HG03521 (cell line): Measurements from ENCODE around the gene SLAMF1.
"Not testable (repeated sequence)": the region's sequence is repeated elsewhere in the genome, so short reads cannot be mapped to it uniquely, and the experiment has no call there.

Experiments used
- ATAC-seq: cut with Tn5 transposase; IDR thresholded peaks from one replicate; pipeline ENCODE4 v1.9.1; 2021; ENCODE audit warnings: mild to moderate bottlenecking, moderate library complexity; ENCODE audit not compliant: unreplicated experiment

Gene SLAMF1

DNA sequence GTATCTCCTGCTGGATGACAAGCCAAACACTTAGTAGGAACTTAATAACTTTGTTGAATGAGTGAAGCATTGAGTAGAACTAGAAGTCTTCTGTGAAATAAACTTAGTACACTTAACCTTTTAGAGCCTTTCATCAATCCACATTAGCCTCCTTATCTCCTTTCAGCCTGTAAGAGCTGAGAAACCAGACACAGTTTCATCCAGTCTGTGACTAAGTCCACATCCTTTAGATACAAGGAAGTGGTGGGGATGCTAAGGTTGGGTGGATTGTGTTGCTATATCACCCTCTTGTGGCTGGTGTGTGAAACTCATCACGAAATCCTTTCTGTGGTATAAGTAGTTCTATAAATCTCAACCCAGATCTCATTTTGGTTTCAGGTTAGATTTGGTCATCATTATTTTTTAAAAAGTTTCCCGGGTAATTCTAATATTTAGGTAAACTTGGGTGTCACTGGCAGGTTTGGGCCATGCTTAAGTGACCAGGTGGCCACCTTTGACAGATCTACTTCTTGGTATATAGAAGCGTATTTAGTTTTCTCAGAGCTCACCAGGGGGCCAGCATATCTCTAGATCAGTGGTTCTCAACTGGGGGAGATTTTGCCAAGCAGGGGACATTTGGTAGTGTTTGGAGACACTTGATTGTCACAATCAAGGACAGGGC, 39.7 kb downstream of the SLAMF1 start:
- peak; percentile 61 for ATAC-seq

DNA sequence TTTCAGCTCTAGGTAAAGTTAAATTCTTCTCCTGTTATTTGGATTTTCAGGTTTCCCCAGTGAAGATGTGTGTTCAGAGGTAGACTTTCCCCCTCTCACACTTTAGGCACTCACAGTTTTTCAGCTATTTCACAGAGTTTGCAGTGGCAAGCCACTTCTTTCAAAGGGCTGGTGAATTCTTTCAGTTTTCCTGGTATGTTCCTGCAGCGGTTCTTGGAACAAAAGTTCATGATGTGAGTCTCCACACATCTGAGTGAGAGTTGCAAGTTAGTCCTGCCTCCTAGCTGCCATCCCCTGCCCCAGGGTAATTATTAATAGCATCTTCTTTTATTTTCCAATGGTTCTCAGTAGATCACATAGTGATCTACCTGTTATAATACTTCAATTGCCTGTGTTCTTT, 40.2 kb downstream of the SLAMF1 start:
- peak; percentile 6 for ATAC-seq

DNA sequence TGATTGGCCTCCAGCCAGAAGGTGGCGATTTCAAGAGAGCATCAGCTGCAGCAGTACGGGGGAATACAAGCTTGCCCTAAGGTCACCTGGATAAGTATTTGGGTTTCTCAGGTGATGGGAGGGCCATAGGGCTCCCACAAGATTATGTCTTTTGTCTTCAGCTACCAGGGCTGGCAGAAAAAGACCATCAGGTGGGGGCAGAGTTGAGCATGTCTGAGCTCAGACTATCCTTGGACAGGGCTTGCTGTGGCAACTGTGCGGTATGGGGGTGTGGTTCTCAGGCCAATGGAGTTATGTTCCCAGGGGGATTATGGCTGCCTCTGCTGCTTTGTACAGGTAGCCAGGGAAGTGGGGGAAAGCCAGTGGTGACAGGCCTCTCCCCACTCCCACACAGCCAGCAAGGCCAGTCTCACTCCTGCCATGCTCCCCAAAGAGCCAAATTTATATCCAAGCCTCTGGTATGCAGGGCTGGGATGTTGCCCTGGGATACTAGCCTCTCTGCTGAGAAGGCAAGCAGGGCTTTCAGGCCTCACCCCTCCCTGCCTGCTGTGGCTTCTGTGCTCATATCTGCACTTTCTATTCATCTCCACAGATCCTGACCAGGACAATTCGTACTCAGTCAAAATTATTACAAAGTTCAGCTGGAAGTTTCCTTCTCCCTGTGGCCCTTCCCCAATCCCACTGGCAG, 40.9 kb downstream of the SLAMF1 start:
- ATAC-seq = no peak

DNA sequence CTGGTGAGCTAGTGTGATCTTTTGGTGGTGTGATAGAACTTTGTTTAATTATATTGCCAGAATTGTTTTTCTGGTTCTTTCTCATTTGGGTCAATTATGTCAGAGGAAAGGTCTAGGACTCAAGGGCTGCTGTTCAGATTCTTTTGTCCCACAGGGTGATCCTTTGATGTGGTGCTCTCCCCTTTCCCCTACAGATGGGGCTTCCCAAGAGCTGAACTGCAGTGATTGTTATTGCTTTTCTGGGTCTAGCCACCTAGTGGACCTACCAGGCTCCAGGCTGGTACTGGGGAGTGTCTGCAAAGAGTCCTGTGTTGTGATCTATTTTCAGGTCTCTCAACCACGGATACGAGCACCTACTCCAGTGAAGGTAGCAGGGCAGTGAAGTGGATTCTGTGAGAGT, 41.6 kb downstream of the SLAMF1 start:
- no peak for ATAC-seq

DNA sequence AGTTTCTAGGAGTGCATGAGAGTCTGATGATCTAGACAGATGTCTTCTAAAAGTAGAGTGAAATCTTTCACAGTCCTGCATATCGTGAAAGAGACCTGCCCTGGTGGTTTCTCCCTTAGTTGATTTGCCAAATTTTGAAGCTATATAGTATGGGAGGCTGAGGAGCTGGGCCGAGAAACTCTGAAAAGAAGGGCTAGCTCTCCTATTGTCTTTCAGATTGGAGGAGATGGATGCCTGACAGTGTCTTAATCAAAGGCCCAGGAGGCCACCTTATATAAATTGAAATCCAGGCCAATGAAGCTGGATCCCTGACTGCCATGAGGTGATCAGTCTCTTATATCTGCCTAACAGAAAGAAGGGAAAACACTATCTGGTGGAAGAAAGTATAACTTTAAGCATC, 49.1 kb downstream of the SLAMF1 start:
- no peak for ATAC-seq

DNA sequence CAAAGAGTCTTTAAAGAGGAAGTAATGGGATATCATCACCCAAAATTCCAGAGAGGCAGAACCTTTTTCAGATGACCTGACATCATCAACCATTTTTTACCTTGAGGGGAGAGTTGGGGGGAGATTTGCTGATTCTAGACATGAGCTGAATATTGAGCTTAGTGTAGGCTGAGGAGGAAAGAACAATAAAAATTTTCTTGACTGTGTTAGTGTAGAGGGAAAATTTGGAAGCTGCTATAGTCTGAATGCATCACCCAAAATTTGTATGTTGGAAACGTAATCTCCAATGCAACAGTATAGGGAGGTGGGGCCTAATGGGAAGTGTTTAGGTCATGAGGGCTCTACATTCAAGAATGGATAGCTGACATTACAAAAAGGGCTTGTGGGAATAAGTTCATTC, 49.8 kb downstream of the SLAMF1 start:
- no peak for ATAC-seq

DNA sequence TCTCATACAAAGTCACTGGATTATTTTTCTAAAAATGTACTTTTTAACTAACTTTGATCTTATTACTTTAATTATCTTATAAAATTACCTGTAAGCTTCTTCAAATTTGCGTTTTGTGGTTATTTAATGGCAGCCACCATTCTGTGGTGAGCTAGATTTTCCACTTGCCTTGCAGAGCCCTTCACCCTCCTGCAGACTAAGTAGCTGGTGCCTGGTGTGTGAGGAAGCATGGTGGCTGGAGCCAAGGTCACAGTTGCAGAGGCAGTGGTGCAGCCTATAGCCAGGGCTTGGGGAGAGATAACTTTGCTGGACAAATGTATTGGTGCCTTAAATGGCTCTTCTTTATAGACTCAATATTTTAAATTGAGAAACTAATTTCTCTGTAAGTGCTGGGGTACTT, 56.4 kb downstream of the SLAMF1 start:
- ATAC-seq = no peak

DNA sequence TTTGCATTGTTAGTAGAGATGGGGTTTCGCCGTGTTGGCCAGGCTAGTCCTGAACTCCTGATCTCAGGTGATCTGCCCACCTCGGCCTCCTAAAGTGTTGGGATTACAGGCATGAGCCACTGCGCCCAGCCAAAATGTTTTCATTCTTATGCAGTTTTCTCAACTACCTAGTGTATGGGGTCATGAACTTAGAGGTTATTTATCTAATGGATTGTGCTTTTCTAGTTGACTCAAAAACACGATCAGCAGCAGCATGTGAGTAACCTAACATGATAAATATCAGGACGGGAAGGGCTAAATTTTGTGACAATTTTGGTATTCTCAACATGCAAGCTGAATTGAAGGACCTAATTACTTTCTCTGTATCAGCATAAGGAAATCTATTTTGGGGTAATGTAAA, 58.4 kb downstream of the SLAMF1 start:
- no peak for ATAC-seq

DNA sequence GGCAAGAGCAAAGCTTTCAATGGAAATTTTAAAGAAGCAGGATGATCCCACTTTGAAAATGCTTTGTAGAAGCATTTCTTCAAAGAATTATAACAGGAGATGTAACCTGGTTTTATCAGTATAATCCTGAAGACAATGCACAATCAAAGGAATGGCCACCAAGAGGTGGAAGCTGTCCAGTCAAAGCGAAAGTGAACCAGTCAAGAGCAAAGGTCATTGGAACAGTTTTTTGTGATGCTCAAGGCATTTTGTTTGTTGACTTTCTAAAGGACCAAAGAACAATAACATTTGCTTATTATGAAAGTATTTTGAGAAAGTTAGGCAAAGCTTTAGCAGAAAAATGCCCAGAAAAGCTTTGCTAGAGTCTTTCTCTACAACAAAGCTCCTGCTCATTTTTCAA, 62.1 kb downstream of the SLAMF1 start:
- ATAC-seq = no peak

DNA sequence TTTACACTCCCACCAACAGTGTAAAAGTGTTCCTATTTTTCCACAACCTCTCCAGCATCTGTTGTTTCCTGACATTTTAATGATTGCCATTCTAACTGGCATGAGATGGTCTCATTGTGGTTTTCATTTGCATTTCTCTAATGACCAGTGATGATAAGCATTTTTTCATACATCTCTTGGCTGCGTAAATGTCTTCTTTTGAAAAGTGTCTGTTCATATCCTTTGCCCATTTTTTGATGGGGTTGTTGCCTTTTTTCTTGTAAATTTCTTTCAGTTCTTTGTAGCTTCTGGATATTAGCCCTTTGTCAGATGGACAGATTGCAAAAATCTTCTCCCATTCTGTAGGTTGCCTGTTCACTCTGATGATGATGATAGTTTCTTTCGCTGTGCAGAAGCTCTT, 63.9 kb downstream of the SLAMF1 start:
- ATAC-seq = not testable (repeated sequence)

DNA sequence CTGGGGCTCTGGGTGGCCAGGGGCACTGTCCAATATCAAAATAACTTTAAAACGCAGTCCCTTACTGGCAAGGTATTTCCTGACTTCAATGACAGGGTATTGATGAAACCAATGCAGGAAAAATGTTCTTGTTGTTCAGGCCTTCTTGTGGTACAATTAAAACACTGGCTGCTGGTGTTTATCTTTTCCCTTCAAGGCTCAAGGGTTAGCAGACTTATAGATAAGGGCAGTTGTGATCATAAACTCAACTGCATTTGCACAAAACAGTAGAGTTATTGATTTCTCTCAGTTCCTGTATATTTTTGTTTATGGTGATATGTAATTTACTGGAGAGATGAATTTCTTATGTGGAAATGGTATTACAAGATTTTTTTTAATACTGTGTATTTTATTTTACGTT, 64.9 kb downstream of the SLAMF1 start:
- no peak for ATAC-seq

DNA sequence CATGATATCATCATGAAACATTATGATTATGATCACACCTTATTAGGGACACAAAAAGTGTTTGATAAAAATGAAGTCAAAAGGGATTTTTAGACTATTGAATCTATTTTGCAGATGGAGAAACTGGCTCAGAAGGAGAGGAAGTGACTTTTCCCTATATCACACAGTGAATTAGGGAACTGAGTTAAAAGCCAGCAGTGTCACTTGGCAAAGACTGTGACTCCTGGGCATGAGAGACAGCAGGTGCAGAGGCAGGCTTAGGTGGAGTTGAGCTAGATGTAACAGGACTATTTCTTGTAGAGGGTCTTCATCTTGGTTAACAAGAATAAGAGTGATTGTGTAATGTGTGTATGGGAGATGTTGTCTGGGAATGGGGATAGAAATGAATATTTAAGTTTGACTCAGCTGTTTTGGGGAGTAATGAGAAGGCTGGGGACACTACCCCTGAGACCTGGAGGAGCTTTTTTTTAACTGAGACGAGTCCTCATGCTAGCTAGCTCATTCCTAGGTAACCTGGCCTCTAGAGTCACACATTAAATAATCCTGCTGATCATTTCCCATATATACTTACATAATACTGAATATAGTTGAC, 66.5 kb downstream of the SLAMF1 start:
- no peak for ATAC-seq

DNA sequence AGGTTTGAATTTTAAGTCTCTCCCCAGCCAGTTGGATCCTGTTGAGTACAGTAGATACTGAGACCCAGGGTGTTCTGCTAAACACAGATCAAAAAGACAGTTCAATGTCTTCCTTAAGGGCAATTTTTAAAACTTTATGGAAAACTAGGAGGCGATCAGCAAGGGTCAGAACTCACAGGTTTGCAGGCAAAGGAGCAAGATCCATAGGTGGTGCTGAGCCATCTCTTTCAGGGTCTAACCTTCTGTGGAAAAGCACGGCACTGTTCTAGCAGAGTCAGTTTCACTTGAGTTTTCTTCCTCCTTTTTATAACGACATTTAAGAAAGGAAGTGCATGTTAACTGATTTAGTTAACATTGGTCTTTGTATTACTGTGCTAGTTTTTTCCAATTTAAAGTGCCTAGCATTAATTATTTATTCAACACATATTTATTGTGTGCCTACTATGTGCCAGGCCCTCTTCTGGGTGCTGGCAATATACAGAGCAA, 67.6 kb downstream of the SLAMF1 start, which contains the start of gene CD84:
TSS of gene CD84 (minus strand) at position 281 of the 486 bp plus-strand sequence. CDS start at position 222, 59 bp downstream.
- ATAC-seq = no peak

DNA sequence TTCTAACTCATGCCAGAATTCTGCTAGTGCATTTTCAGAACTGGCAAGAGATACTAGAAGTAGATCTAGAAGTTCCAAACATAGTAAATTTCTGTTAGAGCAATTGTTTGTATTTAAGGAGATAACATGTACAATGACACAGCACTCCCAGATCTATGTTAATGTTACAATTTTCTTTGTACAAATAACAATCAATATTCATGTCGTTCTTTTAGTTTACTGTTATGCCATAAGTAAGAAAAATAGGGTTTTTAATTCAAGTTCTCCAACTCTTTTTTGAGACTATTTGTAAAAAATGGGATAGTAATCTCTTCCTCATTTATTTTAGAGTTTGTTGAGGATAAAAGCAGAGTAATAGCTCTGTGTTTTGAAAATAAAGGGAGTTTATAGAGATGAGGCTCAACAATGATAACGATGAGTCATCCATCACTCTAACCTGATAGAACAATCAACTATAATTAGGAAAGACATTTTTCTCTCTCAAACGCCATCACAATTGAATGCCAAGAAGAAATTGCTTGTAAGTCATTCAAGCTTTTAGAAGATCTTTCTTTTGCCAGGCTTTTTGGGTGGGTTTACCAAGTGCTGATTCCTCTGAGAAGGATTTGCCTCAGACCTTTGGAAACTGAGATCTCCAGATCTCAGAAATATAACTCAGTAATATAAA, 68.2 kb downstream of the SLAMF1 start:
- ATAC-seq = no peak

DNA sequence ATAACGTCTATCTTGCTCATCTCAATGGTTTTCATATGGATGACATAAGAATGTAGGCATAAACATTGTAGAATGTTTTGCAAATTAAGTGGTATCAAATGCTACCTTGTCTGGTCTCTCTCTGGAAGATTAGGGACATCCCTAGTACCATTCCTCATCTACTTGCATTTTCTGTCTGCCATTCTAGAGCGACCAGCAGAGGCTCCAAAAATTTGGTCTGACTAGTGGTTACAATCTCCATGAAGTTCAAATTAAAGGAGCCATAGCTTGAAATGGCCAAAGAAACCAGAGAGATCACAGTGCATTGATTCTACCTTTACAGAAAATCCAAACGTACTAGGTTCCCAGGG, 68.7 kb downstream of the SLAMF1 start:
- no peak for ATAC-seq

DNA sequence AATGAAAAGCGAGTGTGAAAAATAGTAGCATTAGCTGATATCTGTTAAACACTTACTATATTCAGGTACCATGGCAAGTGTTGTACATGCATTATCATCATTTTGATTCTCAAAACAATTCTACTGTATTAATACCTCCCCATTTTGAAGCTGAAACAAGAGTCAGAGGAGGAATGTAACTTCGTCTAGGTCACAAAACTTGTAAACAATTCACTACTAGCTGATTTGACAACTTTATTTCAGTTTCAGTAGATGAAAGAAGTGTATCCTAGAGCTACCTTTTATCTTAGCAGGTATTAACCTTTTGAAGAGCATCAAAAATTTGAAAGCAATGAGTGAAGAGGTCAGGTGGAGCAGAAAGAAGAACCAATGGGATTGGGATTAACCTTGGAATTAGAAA, 69.2 kb downstream of the SLAMF1 start:
- no peak for ATAC-seq

DNA sequence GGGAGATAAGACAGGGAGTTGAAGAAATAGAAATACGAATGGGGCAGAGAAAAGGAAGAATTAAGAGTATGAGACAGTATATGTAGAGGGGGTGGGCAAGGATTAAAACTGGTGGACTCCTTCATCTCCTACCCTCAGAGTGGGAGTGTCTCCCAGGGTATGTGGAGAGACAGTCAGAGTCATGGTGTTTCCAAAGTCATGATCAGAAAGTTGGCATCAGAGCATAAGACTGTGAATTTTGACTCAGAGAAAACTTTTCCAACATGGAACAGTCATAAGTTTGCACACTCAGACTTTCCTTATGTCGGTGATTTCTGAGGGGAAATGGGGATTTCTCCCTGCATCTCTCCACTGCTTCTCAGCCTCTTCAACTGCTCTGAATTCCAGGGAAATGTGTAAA, 70.0 kb downstream of the SLAMF1 start:
- no peak for ATAC-seq

DNA sequence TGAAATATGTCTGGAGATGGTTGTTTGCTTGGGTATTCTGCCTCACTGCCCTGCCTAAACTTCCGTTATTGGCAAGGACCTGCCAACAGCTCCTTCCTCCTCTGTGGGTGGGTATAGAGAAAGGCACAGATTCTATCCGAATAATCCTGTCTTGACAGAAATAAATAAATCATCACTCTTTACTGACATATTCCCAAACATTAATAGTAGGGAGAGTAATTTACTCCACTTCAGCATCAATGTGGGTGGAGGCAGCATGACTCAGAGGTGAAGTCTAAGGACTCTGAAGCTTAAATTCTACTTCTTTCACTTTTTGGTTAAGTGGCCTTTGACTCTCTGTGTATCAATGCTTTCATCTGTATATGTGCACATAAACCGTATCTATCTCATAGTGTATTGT, 70.5 kb downstream of the SLAMF1 start:
- ATAC-seq = no peak

DNA sequence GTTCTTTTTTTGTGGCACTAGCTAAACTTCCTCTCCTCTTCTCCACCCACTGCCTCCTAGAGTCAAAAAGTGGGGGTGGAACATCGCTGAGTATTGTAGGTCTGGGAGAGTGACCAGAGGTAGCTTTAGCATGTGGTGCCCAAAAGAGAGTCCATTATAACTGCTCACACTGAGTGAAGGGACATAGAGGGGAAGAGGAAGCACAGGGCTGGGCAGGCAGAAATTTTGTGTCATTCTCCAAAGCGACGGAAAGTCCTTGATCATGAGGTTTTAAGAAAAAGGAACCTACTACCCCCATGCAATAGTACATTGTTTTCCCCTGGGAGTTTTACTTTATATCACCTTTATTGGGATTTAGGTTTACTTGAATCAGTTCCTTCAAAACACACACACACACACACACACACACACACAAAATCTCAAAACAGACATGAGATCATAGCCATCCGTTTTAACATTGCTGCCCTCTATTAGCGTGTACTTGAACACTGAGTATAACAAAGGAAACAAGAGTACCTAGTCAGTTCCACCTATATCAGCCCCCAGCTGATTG, 71.7 kb downstream of the SLAMF1 start:
- no peak for ATAC-seq

DNA sequence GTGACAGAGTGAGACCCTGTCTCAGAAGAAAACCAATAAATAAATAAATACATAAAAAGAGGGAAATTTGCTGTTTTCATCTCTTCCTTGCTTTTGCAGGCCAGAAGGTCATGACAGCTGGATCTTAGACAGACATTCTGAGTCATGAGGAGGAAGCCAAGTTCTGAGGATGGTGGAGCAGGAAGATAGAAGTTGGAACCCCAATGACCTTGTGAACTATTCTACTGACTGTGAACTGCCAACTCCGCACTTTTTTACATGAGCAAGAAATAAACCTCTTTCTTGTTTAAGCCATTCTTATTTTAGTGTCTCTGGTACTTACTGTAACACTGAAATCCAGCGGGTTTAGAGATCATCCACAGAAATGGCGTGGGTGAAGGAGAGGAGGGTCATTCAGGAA, 76.0 kb downstream of the SLAMF1 start:
- ATAC-seq = no peak

DNA sequence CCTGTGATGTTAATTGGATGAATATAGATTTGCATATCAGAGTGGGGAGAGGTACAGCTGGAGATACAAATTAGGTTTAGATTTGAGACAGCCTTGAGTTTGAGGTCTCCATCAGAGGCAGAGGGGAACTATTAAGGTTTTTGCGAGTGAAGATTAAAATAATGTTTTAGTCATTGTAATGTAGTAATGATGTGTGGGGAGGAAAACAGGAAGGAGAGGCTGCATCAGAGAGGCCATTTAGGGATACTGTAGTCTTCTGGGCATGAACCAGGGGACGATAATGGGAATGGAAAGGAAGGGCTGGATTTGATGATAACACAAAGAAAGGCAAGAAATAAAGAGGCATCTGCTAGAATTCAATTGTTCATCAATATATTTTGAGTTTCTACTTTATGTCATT, 77.0 kb downstream of the SLAMF1 start:
- no peak for ATAC-seq
